Esophagus squamous epithelium (tissue), 5 donors: Measurements from ENCODE around the gene IL22RA1. TPM values are rescaled to one million over a fixed set of nuclear protein-coding genes. Genes with fewer than 3 reads are reported as not detected.

Experiments
- DNase-seq: peaks from one replicate; lab custom pipeline; 2025; lab: John Stamatoyannopoulos, UW
- H3K27ac ChIP-seq, 4 donors: fragments of 200-600 bp; sonication (generic); one replicate each; pipeline ENCODE4 v1.5.1; 2016 to 2019; ENCODE audit warnings: mild to moderate bottlenecking in 1 of 4
- H3K27me3 ChIP-seq, 4 donors: fragments of 200-600 bp; sonication (generic); 1 replicate in 3 of 4; 2 replicates in 1 of 4; pipeline versions ENCODE4 v1.5.1 to v1.6.0; 2017 to 2021; ENCODE audit warnings: antibody characterized with exemption in 1 of 4
- H3K36me3 ChIP-seq, 3 donors: fragments of 200-600 bp; sonication (generic); one replicate each; pipeline ENCODE4 v1.5.1; 2016 to 2019
- H3K4me1 ChIP-seq, 3 donors: fragments of 200-600 bp; sonication (generic); one replicate each; pipeline ENCODE4 v1.5.1; 2017 to 2019
- H3K4me3 ChIP-seq, 4 donors: fragments of 200-600 bp; sonication (generic); 1 replicate in 3 of 4; 2 replicates in 1 of 4; pipeline ENCODE4 v1.5.1; 2016 to 2019; ENCODE audit warnings: mild to moderate bottlenecking in 2 of 4, moderate library complexity in 1 of 4
- H3K9me3 ChIP-seq, 3 donors: fragments of 200-600 bp; sonication (generic); one replicate each; pipeline ENCODE4 v1.5.1; 2016 to 2019
- CTCF ChIP-seq, 6 experiments: fragments of 450-650 bp in 4 of 6; fragments of 200-600 bp in 2 of 6; sonication (generic) in 2 of 6; IDR thresholded peaks; one replicate each; pipeline ENCODE4 v1.5.1; 2016 to 2019; ENCODE audit warnings: antibody characterized with exemption in 6 of 6, mild to moderate bottlenecking in 4 of 6, moderate library complexity in 4 of 6
- POLR2A ChIP-seq, 4 donors: fragments of 450-650 bp; IDR thresholded peaks; one replicate each; pipeline ENCODE4 v1.6.1; 2017; ENCODE audit warnings: antibody characterized with exemption in 4 of 4, mild to moderate bottlenecking in 4 of 4, moderate library complexity in 3 of 4
- WGBS, 2 donors: methylation state at CpG; one replicate each; pipeline ENCODE4 v1.1.5; 2018; 5-methylcytosine and 5-hydroxymethylcytosine counted together
- intact Hi-C: fragments of 100-400 bp; cut with DNase I; formaldehyde crosslinking; loops from one replicate; pipeline ENCODE4 v1.15.0; 2022
- total RNA-seq, 4 donors: library from RNA; depleted of rRNA; stranded (reverse); fragments of >200 nt; gene quantifications; one replicate each; pipeline ENCODE4 v1.1.0, GENCODE V29; 2016
- donor health status: DM: yes; HTN: yes; CAD: no.

Gene IL22RA1
- total RNA-seq, 4 donors from 2014 or later, result 3.6 to 16.0 (median 10.5) TPM

DNA sequence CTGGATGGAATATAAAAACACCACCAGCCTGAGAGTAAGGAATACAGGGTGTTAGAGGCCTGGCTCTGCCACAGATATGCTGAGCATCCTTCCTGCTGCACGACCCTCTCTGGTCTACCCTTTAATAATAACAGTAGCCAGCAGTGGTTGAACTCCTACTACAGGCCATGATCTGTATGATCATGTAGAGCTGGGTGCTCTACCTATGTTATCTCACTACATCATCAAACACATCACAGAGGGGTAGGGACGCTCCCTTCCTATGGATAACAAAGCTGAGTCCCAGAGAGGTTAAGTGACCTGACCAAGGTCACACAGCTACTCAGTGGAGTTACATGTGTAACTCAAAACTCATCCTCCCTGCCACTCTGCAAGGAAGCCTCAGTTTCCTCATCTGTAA lies 18.0 kb downstream of the IL22RA1 start:
- WGBS, 2 donors, result 63 to 75% methylated on average over 1 to 2 of the region's 2 CpGs
- no peak for TF ChIP-seq CTCF (IDR thresholded peaks at IDR 0.05)

DNA sequence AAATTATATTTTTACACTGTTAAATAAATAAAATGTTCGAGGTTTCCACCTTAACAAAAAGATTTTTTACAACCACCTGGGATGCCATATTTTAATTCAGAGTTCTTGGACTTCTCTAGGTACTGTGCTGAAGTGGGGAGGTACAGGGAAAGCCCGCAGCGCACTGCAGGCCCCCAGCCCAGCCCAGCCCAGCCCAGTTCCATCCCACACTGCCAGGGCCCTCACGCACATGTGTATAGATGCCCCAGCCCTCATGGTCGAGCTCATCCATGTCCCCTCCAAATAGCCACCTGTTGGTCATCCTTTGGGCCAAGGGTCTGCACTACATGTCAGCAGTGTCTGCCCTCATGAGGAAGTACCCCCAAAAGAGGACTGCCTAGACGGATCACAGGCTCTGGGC lies 19.3 kb downstream of the IL22RA1 start:
- intact Hi-C loops, result no loop called here
- DNase-seq, result no peak
- 78 to 83% methylated on average over 5 to 6 of the region's 6 CpGs for WGBS, 2 donors
- H3K4me3 ChIP-seq, result no peak overlapping the region
- no peaks in the 10 kb centered on the region for H3K27me3 ChIP-seq
- no peak for TF ChIP-seq POLR2A (IDR thresholded peaks at IDR 0.05)
- TF ChIP-seq CTCF (IDR thresholded peaks at IDR 0.05), result no peak
- peaks cover 21 to 29% (median 25%) of the 10 kb centered on the region in 3 donors for H3K4me1 ChIP-seq
- H3K36me3 ChIP-seq, result peaks cover 0 to 65% (median 0%) of the 10 kb centered on the region in 3 donors
- H3K9me3 ChIP-seq, result no peaks in the 10 kb centered on the region
- H3K27ac ChIP-seq, result no peak overlapping the region

More for the DNA sequence above, 18.0 kb downstream of the IL22RA1 start:
- Histone ChIP-seq H3K4me1 (peaks cover 11 to 16% (median 15%) of the 10 kb centered on the region in 3 donors), H3K27me3 (no peaks in the 10 kb centered on the region), H3K9me3 (peaks cover 0 to under 1% (median 0%) of the 10 kb centered on the region in 3 donors), H3K36me3 (peaks cover 0 to 78% (median 0%) of the 10 kb centered on the region in 3 donors), H3K27ac (no peak overlapping the region), H3K4me3 (no peak overlapping the region)
- intact Hi-C loops, result no loop called here
- DNase-seq, result no peak

DNA sequence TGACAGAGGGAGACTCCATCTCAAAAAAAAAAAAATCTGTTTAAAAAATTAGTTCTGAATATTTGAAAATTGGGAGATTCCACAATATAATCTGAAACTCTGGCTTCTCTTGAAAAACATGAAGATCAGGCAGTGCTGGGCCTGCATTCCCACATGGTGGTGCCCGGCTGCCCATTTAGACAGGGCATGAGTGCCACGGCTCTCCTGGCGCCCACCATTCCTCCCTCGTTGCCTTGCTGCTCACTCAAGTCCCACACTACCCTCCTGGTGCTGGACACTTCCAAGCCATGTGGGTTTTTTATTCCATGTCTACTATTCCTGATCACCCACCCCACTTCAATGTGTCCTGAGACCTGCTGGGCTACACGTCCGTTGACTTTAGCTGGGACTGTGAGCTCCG lies 20.2 kb downstream of the IL22RA1 start:
- Histone ChIP-seq H3K27ac (no peak overlapping the region), H3K36me3 (peaks cover 0 to 58% (median 0%) of the 10 kb centered on the region in 3 donors), H3K4me1 (peaks cover 26 to 38% (median 31%) of the 10 kb centered on the region in 3 donors), H3K9me3 (no peaks in the 10 kb centered on the region), H3K27me3 (no peaks in the 10 kb centered on the region), H3K4me3 (no peak overlapping the region)
- TF ChIP-seq CTCF (IDR thresholded peaks at IDR 0.05) (no peak), POLR2A (IDR thresholded peaks at IDR 0.05) (no peak)
- no peak for DNase-seq
- intact Hi-C loops, result no loop called here
- WGBS, 2 donors, result 90 to 92% methylated on average over 4 to 7 of the region's 7 CpGs

DNA sequence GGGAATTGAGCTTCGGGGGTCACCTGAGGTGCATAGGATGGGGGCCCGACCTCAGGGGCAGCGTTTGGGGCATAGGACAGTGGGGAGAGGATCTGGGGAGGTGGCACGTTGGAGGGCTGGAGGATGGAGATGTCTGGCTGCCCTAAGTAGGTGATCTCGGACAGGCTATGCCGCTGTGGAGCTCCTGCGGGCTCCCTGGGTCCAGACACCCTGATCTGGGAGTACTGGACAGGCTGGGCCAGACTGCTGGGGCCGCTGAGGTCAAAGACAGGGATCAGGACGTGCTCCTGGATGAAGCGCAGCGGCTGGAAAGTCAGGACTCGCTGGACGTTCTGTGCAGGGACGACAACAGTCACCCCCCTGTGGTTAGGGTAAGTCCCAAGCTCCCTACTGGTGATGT lies 21.5 kb downstream of the IL22RA1 start:
- TF ChIP-seq CTCF (IDR thresholded peaks at IDR 0.05) (no peak), POLR2A (IDR thresholded peaks at IDR 0.05) (no peak)
- peaks cover 0 to 6% (median 0%) of the 10 kb centered on the region in 4 donors for H3K27me3 ChIP-seq
- H3K4me1 ChIP-seq, result peaks cover 31 to 49% (median 33%) of the 10 kb centered on the region in 3 donors
- DNase-seq, result no peak
- WGBS, 2 donors, result 84 to 86% methylated on average over 11 to 13 of the region's 14 CpGs
- intact Hi-C loops, result no loop called here
- no peak overlapping the region for H3K4me3 ChIP-seq
- peaks cover 0 to 45% (median 0%) of the 10 kb centered on the region in 3 donors for H3K36me3 ChIP-seq
- H3K27ac ChIP-seq, result peak overlapping the region in 2 of 4 donors; percentile 77 to 87
- H3K9me3 ChIP-seq, result no peaks in the 10 kb centered on the region

DNA sequence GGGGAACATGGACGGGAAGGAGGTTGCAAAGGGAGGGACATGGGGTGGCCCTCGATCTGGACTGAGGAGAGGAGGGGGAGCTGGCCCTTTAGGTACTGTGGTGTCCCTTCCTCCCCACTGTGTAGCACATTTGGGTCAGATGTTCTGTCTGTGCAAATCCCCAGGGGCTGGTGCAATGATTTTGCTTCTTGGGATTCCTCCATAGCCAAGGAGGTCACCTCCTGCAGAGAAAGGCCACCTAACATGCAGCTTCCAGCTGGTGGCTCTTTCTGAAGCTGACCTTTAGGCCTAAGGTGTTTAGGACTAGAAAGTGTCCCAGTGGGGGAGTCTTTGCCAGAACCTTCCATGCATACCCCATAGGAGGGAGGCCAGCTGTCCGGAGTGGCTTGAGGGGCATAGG lies 22.0 kb downstream of the IL22RA1 start:
- Histone ChIP-seq H3K27ac (peak overlapping the region; percentile 76 to 87 (median 81)), H3K27me3 (peaks cover 0 to 10% (median 0%) of the 10 kb centered on the region in 4 donors), H3K9me3 (no peaks in the 10 kb centered on the region), H3K36me3 (peaks cover 0 to 41% (median 0%) of the 10 kb centered on the region in 3 donors), H3K4me1 (peaks cover 31 to 49% (median 33%) of the 10 kb centered on the region in 3 donors), H3K4me3 (no peak overlapping the region)
- WGBS, 2 donors, result 63% methylated on average over 2 of the region's 3 CpGs; no CpG with 5 or more reads in 1 of the 2 donors
- TF ChIP-seq POLR2A (IDR thresholded peaks at IDR 0.05) (no peak), CTCF (IDR thresholded peaks at IDR 0.05) (no peak)
- intact Hi-C loops, result no loop called here
- no peak for DNase-seq
